ENCODE measurements around the gene CYBA. TPM values are rescaled to one million over a fixed set of nuclear protein-coding genes. Genes with fewer than 3 reads are reported as not detected.
A peak's percentile ranks its signal among the peaks of the same experiment; 100 is the strongest.

Gene CYBA
- total and polyA plus RNA-seq, 2 of the 13 experiments (the other 11 are each of a cell fraction or from before 2014, with no cell fraction given): 196 to 250 TPM

DNA sequence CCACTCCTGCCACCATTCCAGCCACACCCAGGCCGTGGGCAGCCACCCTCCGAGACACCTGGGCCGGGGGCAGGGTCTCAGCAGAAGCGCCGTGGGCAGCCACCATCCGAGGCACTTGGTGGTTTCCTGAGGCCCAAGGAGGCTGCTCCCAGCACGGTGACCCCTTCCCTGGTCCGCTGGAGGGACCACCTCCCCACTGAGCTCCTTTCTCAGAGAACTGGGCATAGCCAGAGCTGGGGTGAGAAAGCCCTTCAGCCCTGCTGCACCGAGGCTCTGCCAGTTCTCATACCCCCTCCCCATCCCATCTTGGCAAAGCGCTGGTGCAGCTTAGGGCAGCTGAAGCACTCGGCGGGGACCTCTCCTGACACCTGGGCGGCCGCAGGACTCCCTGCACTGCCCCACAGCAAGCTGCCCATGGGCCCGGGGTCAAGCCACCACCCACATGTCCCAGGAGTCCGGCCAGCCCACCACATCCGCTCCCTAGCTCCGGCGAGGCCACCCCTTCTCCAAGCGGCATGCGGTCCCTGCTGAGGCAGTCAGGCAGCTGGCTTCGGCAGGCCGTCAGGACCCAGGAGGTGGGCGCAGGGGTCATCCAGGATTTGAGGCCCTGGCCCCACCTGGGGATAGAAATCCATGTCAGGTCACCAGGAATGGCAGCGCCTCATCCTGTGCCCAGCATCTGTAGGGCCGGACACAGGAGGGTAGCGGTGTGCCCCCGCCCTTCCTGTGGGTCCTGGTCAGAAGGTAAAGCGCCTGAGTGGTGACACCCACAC lies 1.3 kb upstream of the CYBA start (continued):
- TF ChIP-seq, protein P1, sequence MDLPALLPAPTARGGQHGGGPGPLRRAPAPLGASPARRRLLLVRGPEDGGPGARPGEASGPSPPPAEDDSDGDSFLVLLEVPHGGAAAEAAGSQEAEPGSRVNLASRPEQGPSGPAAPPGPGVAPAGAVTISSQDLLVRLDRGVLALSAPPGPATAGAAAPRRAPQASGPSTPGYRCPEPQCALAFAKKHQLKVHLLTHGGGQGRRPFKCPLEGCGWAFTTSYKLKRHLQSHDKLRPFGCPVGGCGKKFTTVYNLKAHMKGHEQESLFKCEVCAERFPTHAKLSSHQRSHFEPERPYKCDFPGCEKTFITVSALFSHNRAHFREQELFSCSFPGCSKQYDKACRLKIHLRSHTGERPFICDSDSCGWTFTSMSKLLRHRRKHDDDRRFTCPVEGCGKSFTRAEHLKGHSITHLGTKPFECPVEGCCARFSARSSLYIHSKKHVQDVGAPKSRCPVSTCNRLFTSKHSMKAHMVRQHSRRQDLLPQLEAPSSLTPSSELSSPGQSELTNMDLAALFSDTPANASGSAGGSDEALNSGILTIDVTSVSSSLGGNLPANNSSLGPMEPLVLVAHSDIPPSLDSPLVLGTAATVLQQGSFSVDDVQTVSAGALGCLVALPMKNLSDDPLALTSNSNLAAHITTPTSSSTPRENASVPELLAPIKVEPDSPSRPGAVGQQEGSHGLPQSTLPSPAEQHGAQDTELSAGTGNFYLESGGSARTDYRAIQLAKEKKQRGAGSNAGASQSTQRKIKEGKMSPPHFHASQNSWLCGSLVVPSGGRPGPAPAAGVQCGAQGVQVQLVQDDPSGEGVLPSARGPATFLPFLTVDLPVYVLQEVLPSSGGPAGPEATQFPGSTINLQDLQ (CRISPR knock-in tag; IDR thresholded peaks at IDR 0.05): peak; percentile 68; the same call in 1 of the 2 replicates
- TF ChIP-seq ZNF572 (CRISPR knock-in tag; IDR thresholded peaks at IDR 0.05): peak; percentile 20; the same call in 1 of the 2 replicates
- TF ChIP-seq HDAC2 (CRISPR knock-in tag; IDR thresholded peaks at IDR 0.05): no peak
- 0 out of 2 replicates have a peak, but pooled peaks have one; percentile 19 for TF ChIP-seq ZNF296 (CRISPR knock-in tag; conservative IDR thresholded peaks at IDR 0.05)

DNA sequence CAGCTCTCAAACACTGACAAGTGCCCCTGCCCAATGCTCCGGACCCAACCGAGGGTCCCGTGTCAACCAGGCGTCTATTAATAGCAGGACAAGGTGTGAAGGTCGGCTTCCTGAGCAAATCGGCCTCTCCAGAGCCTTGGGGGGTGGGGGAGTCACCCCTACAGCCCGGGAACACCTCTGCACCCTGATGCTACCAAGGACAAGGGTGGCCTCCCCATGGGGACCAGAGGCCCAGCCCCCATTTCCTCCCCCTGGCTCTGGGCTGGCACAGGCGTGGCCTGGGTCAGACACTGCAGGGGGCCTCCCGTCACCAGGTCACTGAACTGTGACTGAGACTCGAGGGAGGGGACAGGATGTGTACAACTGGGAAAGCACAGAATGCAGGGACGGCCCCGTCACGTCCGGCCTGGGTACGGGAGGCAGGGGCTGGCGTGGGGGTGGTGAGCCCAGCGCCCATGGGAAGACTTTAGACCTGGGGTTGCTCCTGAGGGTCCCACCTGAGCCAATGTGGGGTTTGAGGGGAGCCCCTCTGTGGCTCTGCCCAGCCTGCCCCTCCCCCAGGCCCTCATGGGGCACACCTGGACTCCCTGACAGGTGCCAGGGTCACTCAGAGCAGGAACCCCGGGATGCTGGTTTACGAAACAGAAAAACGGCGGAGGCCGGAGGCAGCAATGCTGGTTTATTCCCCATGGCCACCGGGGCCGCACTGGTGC lies 579 bp upstream of the CYBA start:
- Histone ChIP-seq H2AFZ (ENCODE audit: low read length) (no peak overlapping the region), H3K27me3 (ENCODE audit: control insufficient read depth in 1 of 2, insufficient read depth in 2 of 2, low read length in 2 of 2) (no peaks in the 10 kb centered on the region), H3K9ac (ENCODE audit: insufficient read depth, low read depth, low read length) (peak overlapping the region; percentile 86), H3K27ac (ENCODE audit: extremely low read length, insufficient read depth, low read length) (peak overlapping the region; percentile 88), H3K4me2 (ENCODE audit: low read depth, low read length) (peak overlapping the region; percentile 97), H3K4me3 (replicated peaks in 1 of 3; ENCODE audit: insufficient read depth in 1 of 3, low read depth in 2 of 3, low read length in 3 of 3) (peak overlapping the region; percentile 66 to 100 (median 94)), H3K36me3 (replicated peaks in 1 of 2; ENCODE audit: control insufficient read depth in 1 of 2, insufficient read depth in 2 of 2, low read length in 2 of 2) (peaks cover 6 to 30% of the 10 kb centered on the region in 2 experiments), H3K79me2 (ENCODE audit: insufficient read depth, low read length) (peaks cover 21% of the 10 kb centered on the region), H4K20me1 (ENCODE audit: insufficient read depth, low read length) (peaks cover 8% of the 10 kb centered on the region; the same call in 1 of the 2 replicates), H3K9me3 (ENCODE audit: low read length) (no peaks in the 10 kb centered on the region), H3K4me1 (ENCODE audit: insufficient read depth, low read length) (peaks cover 27% of the 10 kb centered on the region)
- ChIA-PET CTCF (ENCODE audit: low intra/inter-chr PET ratio, low total read pairs) (no interaction called here), POLR2A (interaction anchor here (1.3 to 5.2 kb wide), 4 partner anchors 10 to 33 kb away, joined by 3 to 51 read pairs (median 10); partner anchors contain the start of gene MVD)
- FAIRE-seq: peak; percentile 96
- 38% methylated on average over 10 of the region's 24 CpGs for WGBS (ENCODE audit: low lambda C conversion rate)
- intact Hi-C loops (cut with micrococcal nuclease; ENCODE audit: unreplicated experiment) (loop anchor here (2.0 to 5.0 kb wide), 2 partner anchors 33 to 54 kb away; no protein-coding TSS in a partner anchor), in situ Hi-C loops (cut with HindIII; ENCODE audit: extremely low pct_ligation_motif_present, low pct_unique_long_range_greater_than_20kb) (no loop called here)
- peak; percentile 78 for ATAC-seq
- no TSS peak for BruUV-seq (replicated peaks)
- DNase-seq (ENCODE audit: low spot score): peak; percentile 94
- TF ChIP-seq MEF2D (CRISPR knock-in tag; IDR thresholded peaks at IDR 0.05): peak; percentile 97
- 0 out of 2 replicates have a peak, but pooled peaks have one; percentile 18 for TF ChIP-seq JUN (CRISPR knock-in tag; IDR thresholded peaks at IDR 0.05)
- peak; percentile 84; the same call in 1 of the 2 replicates for TF ChIP-seq KLF9 (CRISPR knock-in tag; IDR thresholded peaks at IDR 0.05; ENCODE audit: low read depth)
- peak; percentile 78 for TF ChIP-seq POLR2G (IDR thresholded peaks at IDR 0.05; ENCODE audit: low read depth, low read length)
- TF ChIP-seq TEAD2 (CRISPR knock-in tag; IDR thresholded peaks at IDR 0.05): no peak
- TF ChIP-seq MIER2 (CRISPR knock-in tag; IDR thresholded peaks at IDR 0.05): peak; percentile 71; the same call in 1 of the 2 replicates
- TF ChIP-seq, protein P2, sequence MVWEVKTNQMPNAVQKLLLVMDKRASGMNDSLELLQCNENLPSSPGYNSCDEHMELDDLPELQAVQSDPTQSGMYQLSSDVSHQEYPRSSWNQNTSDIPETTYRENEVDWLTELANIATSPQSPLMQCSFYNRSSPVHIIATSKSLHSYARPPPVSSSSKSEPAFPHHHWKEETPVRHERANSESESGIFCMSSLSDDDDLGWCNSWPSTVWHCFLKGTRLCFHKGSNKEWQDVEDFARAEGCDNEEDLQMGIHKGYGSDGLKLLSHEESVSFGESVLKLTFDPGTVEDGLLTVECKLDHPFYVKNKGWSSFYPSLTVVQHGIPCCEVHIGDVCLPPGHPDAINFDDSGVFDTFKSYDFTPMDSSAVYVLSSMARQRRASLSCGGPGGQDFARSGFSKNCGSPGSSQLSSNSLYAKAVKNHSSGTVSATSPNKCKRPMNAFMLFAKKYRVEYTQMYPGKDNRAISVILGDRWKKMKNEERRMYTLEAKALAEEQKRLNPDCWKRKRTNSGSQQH (CRISPR knock-in tag; IDR thresholded peaks at IDR 0.05; ENCODE audit: low read depth): no peak; the same call in 1 of the 2 replicates
- no peak for TF ChIP-seq ZNF570 (CRISPR knock-in tag; IDR thresholded peaks at IDR 0.05; ENCODE audit: borderline replicate concordance)
- peak; percentile 18 for TF ChIP-seq ATF7-NPFF (CRISPR knock-in tag; IDR thresholded peaks at IDR 0.05; ENCODE audit: low read depth)
- TF ChIP-seq NR3C1 (CRISPR knock-in tag; IDR thresholded peaks at IDR 0.05): no peak
- peak; percentile 92; the same call in 1 of the 2 replicates for TF ChIP-seq MEIS1 (CRISPR knock-in tag; IDR thresholded peaks at IDR 0.05; ENCODE audit: borderline replicate concordance)
- peak; percentile 37 for TF ChIP-seq DR1 (CRISPR knock-in tag; IDR thresholded peaks at IDR 0.05)
